PC-3 (cell line): ENCODE data around the gene COL13A1.

Experiments used
- CTCF ChIP-seq: fragments of 300-600 bp; sonication (generic); conservative IDR thresholded peaks from 2 replicates; pipeline ENCODE4 v1.5.1; 2017; ENCODE audit warnings: antibody characterized with exemption, low read depth, mild to moderate bottlenecking, low read length
- EZH2 ChIP-seq: fragments of 300-600 bp; sonication (generic); IDR thresholded peaks from one replicate; pipeline ENCODE4 v1.6.1; 2017; ENCODE audit warnings: antibody characterized with exemption, mild to moderate bottlenecking, low read length; ENCODE audit not compliant: unreplicated experiment
- EZH2phosphoT487 ChIP-seq: fragments of 300-600 bp; sonication (generic); IDR thresholded peaks from 2 replicates; pipeline ENCODE4 v1.6.1; 2018; ENCODE audit warnings: mild to moderate bottlenecking, antibody characterized with exemption, low read length, borderline replicate concordance

GRCh38 chr10:69853064-69853463 lies 51.4 kb downstream of the COL13A1 start:
- no peak for TF ChIP-seq CTCF
- TF ChIP-seq EZH2phosphoT487 = no peak
- no peak for TF ChIP-seq EZH2
